Mesenteric fat pad (tissue), 1 donor: ENCODE measurements around the gene SDK2. TPM values are rescaled to one million over a fixed set of nuclear protein-coding genes. Genes with fewer than 3 reads are reported as not detected.

Source experiments
- DNase-seq: peaks from one replicate; pipeline ENCODE4 v3.0.0-alpha.2; 2020; ENCODE audit warnings: low spot score
- total RNA-seq: library from RNA; stranded (reverse); fragmentation: NEBNext Ultra II Directional; extraction: Animal tissue kit (Norgen Biotek cat#: 25700); gene quantifications from one replicate; pipeline ENCODE4 v1.2.1, GENCODE V29; 2021
- donor health status: DM: yes; HTN: yes; CAD: no.

Gene SDK2
- total RNA-seq, 1 donor from 2014 or later, result 0.84 TPM

- DNase-seq, result no peak
These were observed 10.0 kb upstream of the SDK2 start for GRCh38 chr17:73654241-73654640.

- no peak for DNase-seq
These were observed 9.6 kb upstream of the SDK2 start for GRCh38 chr17:73653810-73654209.

GRCh38 chr17:73652886-73653480 lies 8.7 kb upstream of the SDK2 start:
- no peak for DNase-seq

- DNase-seq, result peak; percentile 81
These were observed 6.5 kb upstream of the SDK2 start for GRCh38 chr17:73650617-73651200.

- no peak for DNase-seq
These were observed 5.9 kb upstream of the SDK2 start for GRCh38 chr17:73650140-73650539.

GRCh38 chr17:73648974-73649373 lies 4.7 kb upstream of the SDK2 start:
- no peak for DNase-seq

GRCh38 chr17:73648543-73648820 lies 4.2 kb upstream of the SDK2 start:
- DNase-seq, result no peak

GRCh38 chr17:73647772-73648542 lies 3.7 kb upstream of the SDK2 start:
- peak; percentile 60 for DNase-seq

- DNase-seq, result peak; percentile 84
These were observed 3.1 kb upstream of the SDK2 start for GRCh38 chr17:73647301-73647695.

GRCh38 chr17:73646409-73647300 lies 2.4 kb upstream of the SDK2 start:
- DNase-seq, result peak; percentile 51

GRCh38 chr17:73645050-73645871 lies 1.0 kb upstream of the SDK2 start:
- DNase-seq, result peak; percentile 75

GRCh38 chr17:73643852-73644144 lies 447 bp downstream of the SDK2 start:
- peak; percentile 35 for DNase-seq

GRCh38 chr17:73643001-73643851 lies 1.0 kb downstream of the SDK2 start:
- DNase-seq, result peak; percentile 88

- no peak for DNase-seq
These were observed 1.6 kb downstream of the SDK2 start for GRCh38 chr17:73642659-73643000.

GRCh38 chr17:73641826-73642600 lies 2.2 kb downstream of the SDK2 start:
- DNase-seq, result peak; percentile 45

- peak; percentile 20 for DNase-seq
These were observed 3.6 kb downstream of the SDK2 start for GRCh38 chr17:73640691-73641090.

GRCh38 chr17:73639932-73640331 lies 4.3 kb downstream of the SDK2 start:
- peak; percentile 2 for DNase-seq

- DNase-seq, result peak; percentile 41
These were observed 4.9 kb downstream of the SDK2 start for GRCh38 chr17:73639322-73639721.

- no peak for DNase-seq
These were observed 5.7 kb downstream of the SDK2 start for GRCh38 chr17:73638556-73638955.
